ENCODE data around the gene TEX264.

The TEX264 gene

GRCh38 chr3:51700403-51700802 is 29.4 kb downstream of the TEX264 start:
- DNase-seq = no peak

- no peak for DNase-seq
Observed at GRCh38 chr3:51702156-51702555, 31.1 kb downstream of the TEX264 start.

- DNase-seq = no peak
Observed at GRCh38 chr3:51703068-51703760, 32.2 kb downstream of the TEX264 start.

- DNase-seq = no peak
Observed at GRCh38 chr3:51703761-51704510, 32.9 kb downstream of the TEX264 start.

GRCh38 chr3:51704511-51704950 is 33.5 kb downstream of the TEX264 start:
- no peak for DNase-seq

- no peak for DNase-seq
Observed at GRCh38 chr3:51705276-51706020, 34.4 kb downstream of the TEX264 start.

- DNase-seq = no peak
Observed at GRCh38 chr3:51706021-51706485, 35.0 kb downstream of the TEX264 start.

GRCh38 chr3:51706788-51707731 is 36.0 kb downstream of the TEX264 start, which contains the start of gene GRM2:
TSS of gene GRM2 (plus strand) at chr3:51707068. CDS start at chr3:51708984, 1,916 bp downstream.
- no peak for DNase-seq

- DNase-seq = no peak
Observed at GRCh38 chr3:51708216-51708845, 37.3 kb downstream of the TEX264 start.

- DNase-seq = no peak
Observed at GRCh38 chr3:51709004-51709420, 38.0 kb downstream of the TEX264 start.

- DNase-seq = no peak
Observed at GRCh38 chr3:51709675-51710074, 38.6 kb downstream of the TEX264 start.

- peak in 1 of 2 experiments; percentile 19 for DNase-seq
Observed at GRCh38 chr3:51710631-51711351, 39.7 kb downstream of the TEX264 start.

- no peak for DNase-seq
Observed at GRCh38 chr3:51711352-51712037, 40.4 kb downstream of the TEX264 start.

GRCh38 chr3:51712038-51712420 is 41.0 kb downstream of the TEX264 start:
- DNase-seq = no peak

GRCh38 chr3:51712511-51712931 is 41.5 kb downstream of the TEX264 start:
- no peak for DNase-seq

- DNase-seq = no peak
Observed at GRCh38 chr3:51712963-51713362, 41.9 kb downstream of the TEX264 start.

GRCh38 chr3:51715231-51715976 is 44.4 kb downstream of the TEX264 start:
- DNase-seq = no peak

GRCh38 chr3:51715977-51716294 is 44.9 kb downstream of the TEX264 start:
- DNase-seq = no peak

GRCh38 chr3:51716805-51717204 is 45.8 kb downstream of the TEX264 start:
- DNase-seq = no peak

- no peak for DNase-seq
Observed at GRCh38 chr3:51717446-51717845, 46.4 kb downstream of the TEX264 start.
